Measurements from ENCODE around the gene PKMYT1. TPM values are rescaled to one million over a fixed set of nuclear protein-coding genes. Genes with fewer than 3 reads are reported as not detected.

Gene PKMYT1
- total and polyA plus RNA-seq, 7 donors = 0.27 to 3.7 (median 0.84) TPM

DNA sequence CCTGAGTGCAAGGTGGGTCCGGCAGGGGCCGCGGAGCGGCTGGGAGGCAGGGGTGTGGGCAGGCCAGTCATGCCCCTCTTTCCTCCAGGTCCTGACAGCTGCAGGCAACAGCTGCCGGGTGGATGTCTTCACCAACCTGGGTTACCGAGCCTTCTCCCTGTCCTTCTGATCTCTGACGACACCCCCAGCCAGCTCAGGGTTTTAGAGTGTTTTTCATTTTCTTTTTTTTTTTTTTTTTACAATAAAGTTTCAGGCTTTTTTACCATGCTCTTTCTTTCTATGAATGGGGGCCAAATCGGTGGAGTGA is 47.2 kb upstream of the PKMYT1 start:
- ATAC-seq = no peak
- TF ChIP-seq, protein P1, sequence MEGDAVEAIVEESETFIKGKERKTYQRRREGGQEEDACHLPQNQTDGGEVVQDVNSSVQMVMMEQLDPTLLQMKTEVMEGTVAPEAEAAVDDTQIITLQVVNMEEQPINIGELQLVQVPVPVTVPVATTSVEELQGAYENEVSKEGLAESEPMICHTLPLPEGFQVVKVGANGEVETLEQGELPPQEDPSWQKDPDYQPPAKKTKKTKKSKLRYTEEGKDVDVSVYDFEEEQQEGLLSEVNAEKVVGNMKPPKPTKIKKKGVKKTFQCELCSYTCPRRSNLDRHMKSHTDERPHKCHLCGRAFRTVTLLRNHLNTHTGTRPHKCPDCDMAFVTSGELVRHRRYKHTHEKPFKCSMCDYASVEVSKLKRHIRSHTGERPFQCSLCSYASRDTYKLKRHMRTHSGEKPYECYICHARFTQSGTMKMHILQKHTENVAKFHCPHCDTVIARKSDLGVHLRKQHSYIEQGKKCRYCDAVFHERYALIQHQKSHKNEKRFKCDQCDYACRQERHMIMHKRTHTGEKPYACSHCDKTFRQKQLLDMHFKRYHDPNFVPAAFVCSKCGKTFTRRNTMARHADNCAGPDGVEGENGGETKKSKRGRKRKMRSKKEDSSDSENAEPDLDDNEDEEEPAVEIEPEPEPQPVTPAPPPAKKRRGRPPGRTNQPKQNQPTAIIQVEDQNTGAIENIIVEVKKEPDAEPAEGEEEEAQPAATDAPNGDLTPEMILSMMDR (IDR thresholded peaks at IDR 0.05) = no peak
- H3K4me3 ChIP-seq = no peak overlapping the region
- H3K4me1 ChIP-seq = peaks cover 27% of the 10 kb centered on the region
- no peaks in the 10 kb centered on the region for H3K9me3 ChIP-seq
- peak overlapping the region; percentile 50 for H3K27ac ChIP-seq
- 81 to 88% (median 83%) methylated on average over 8 of the region's 8 CpGs for WGBS, 3 donors
- no peak for DNase-seq
- H3K36me3 ChIP-seq (ENCODE audit: insufficient read depth in 1 of 2, low read depth in 1 of 2) = peaks cover 0 to 25% of the 10 kb centered on the region in 2 donors
- H3K27me3 ChIP-seq (ENCODE audit: insufficient read depth in 3 of 3, low read length in 2 of 3) = peaks cover 0 to 35% (median 18%) of the 10 kb centered on the region in 3 donors
- intact Hi-C loops (cut with DNase I) = no loop called here

DNA sequence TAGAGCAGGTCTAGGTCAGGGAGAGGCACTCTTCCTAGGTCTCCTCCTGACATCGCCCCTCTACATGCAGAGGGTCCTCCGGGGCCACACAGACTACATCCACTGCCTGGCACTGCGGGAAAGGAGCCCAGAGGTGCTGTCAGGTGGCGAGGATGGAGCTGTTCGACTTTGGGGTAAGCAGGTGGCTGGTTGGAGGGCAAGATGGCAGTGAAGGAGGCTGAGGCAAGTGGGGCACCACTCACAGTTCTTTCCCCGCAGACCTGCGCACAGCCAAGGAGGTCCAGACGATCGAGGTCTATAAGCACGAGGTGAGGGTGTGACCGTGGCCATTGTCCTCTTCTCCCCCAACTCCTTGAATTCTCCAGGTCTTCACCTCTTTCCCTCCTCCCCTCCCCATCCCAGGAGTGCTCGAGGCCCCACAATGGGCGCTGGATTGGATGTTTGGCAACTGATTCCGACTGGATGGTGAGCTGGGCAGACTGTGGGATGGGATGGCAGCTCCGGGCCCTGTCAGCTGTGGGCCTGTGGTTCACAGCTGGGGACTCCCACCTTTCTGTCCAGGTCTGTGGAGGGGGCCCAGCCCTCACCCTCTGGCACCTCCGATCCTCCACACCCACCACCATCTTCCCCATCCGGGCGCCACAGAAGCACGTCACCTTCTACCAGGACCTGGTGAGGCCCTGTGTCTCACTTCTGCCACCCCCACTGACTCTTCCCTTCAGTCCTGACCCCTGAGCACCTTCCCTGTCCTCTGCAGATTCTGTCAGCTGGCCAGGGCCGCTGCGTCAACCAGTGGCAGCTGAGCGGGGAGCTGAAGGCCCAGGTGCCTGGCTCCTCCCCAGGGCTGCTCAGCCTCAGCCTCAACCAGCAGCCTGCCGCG is 46.6 kb upstream of the PKMYT1 start:
- Histone ChIP-seq H3K27ac (no peak overlapping the region), H3K4me3 (no peak overlapping the region), H3K36me3 (ENCODE audit: insufficient read depth in 1 of 2, low read depth in 1 of 2) (peaks cover 0 to 25% of the 10 kb centered on the region in 2 donors), H3K9me3 (no peaks in the 10 kb centered on the region), H3K4me1 (peaks cover 28% of the 10 kb centered on the region), H3K27me3 (ENCODE audit: insufficient read depth in 3 of 3, low read length in 2 of 3) (peaks cover 0 to 29% (median 18%) of the 10 kb centered on the region in 3 donors)
- DNase-seq = no peak
- 91 to 95% (median 92%) methylated on average over 22 to 24 of the region's 24 CpGs for WGBS, 3 donors
- no peak for ATAC-seq
- intact Hi-C loops (cut with DNase I) = no loop called here
- TF ChIP-seq, protein P1 (IDR thresholded peaks at IDR 0.05) = no peak

DNA sequence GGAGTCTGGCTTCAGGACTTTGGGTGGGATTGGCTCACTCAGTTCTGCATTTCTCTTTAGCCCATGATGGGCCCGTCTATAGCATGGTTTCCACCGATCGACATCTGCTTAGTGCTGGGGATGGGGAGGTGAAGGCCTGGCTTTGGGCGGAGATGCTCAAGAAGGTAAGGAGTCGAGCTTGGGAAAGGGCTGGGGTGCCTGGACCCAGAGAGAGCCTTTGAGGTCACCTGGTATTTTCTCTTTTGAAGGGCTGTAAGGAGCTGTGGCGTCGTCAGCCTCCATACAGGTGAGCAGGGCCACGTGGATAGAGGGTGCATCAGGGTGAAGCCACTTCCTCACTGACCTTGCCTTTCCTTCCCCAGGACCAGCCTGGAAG is 45.7 kb upstream of the PKMYT1 start:
- intact Hi-C loops (cut with DNase I) = no loop called here
- Histone ChIP-seq H3K9me3 (no peaks in the 10 kb centered on the region), H3K36me3 (ENCODE audit: insufficient read depth in 1 of 2, low read depth in 1 of 2) (peaks cover 0 to 25% of the 10 kb centered on the region in 2 donors), H3K4me1 (peaks cover 28% of the 10 kb centered on the region), H3K4me3 (no peak overlapping the region), H3K27ac (no peak overlapping the region), H3K27me3 (ENCODE audit: insufficient read depth in 3 of 3, low read length in 2 of 3) (peaks cover 0 to 23% (median 16%) of the 10 kb centered on the region in 3 donors)
- DNase-seq (no peak), ATAC-seq (no peak)
- TF ChIP-seq, protein P1 (IDR thresholded peaks at IDR 0.05) = no peak
- 92 to 96% (median 94%) methylated on average over 8 of the region's 8 CpGs for WGBS, 3 donors

DNA sequence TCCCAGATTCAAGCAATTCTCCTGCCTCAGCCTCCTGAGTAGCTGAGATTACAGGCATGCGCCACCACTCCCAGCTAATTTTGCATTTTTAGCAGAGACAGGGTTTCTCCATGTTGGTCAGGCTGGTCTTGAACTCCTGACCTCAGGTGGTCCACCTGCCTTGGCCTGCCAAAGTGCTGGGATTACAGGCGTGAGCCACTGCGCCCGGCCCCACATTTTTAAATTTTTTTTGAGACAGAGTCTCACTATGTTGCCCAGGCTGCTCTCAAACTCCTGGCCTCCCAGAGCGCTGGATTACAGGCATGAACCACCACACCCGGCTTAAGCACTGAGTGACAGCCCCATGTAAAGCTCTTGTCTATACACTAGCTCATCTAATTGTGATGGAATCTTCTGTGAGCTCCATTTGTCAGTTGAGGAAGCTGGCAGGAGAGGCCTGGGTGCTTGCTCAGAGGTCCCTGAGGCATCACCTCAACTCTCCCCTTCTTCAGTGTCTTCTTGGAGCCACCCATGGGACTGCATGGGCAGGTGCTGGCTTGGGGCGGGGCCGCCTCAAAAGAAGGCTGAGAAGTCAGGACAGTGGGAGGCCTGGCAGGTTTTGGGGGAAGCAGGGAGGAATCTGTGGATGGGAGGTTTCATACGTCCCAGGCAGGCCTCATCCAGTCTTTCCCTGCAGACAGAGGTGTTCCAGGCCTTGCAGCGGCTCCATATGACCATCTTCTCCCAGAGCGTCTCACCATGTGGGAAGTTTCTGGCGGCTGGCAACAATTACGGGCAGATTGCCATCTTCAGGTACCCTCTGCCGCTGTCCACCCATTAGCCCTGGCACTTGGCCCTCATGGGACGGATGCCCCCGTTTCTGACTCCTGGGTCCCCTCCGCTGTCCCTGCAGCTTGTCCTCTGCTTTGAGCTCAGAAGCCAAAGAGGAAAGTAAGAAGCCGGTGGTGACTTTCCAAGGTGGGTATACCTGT is 45.1 kb upstream of the PKMYT1 start:
- Histone ChIP-seq H3K4me3 (peak overlapping the region; percentile 94), H3K9me3 (no peaks in the 10 kb centered on the region), H3K27me3 (ENCODE audit: insufficient read depth in 3 of 3, low read length in 2 of 3) (peaks cover 0 to 17% (median 12%) of the 10 kb centered on the region in 3 donors), H3K36me3 (ENCODE audit: insufficient read depth in 1 of 2, low read depth in 1 of 2) (peaks cover 0 to 25% of the 10 kb centered on the region in 2 donors), H3K4me1 (peaks cover 28% of the 10 kb centered on the region), H3K27ac (no peak overlapping the region)
- TF ChIP-seq, protein P1 (IDR thresholded peaks at IDR 0.05) = no peak
- intact Hi-C loops (cut with DNase I) = no loop called here
- DNase-seq (no peak), ATAC-seq (no peak)
- 91 to 93% (median 93%) methylated on average over 18 of the region's 18 CpGs for WGBS, 3 donors
